WERI-Rb-1 (cell line): Measurements from ENCODE around the gene P2RY11.

Experiments used
- DNase-seq: peaks from one replicate; pipeline ENCODE4 v3.0.0-alpha.2; 2020
- H3K27ac ChIP-seq: fragments of 250-450 bp; sonication (Bioruptor Pico); 2 replicates; pipeline ENCODE4 v1.5.1; 2020; ENCODE audit warnings: mild to moderate bottlenecking, moderate library complexity
- H3K27me3 ChIP-seq: fragments of 250-450 bp; sonication (Bioruptor Pico); 2 replicates; pipeline ENCODE4 v1.5.1; 2021; ENCODE audit warnings: mild to moderate bottlenecking, low read depth, moderate library complexity; ENCODE audit not compliant: insufficient read depth, severe bottlenecking
- H3K36me3 ChIP-seq: fragments of 250-450 bp; sonication (Bioruptor Pico); 2 replicates; pipeline ENCODE4 v1.5.1; 2020; ENCODE audit warnings: mild to moderate bottlenecking, moderate library complexity
- H3K4me3 ChIP-seq: 2 replicates; pipeline ENCODE4 v1.5.1; 2011; ENCODE audit warnings: low read depth, mild to moderate bottlenecking, control low read depth, low read length
- H3K9me3 ChIP-seq: fragments of 250-450 bp; sonication (Bioruptor Pico); 2 replicates; pipeline ENCODE4 v1.5.1; 2021; ENCODE audit warnings: mild to moderate bottlenecking, moderate library complexity; ENCODE audit not compliant: severe bottlenecking
- TF ChIP-seq, protein P1 (sequence below): IDR thresholded peaks from 2 replicates; pipeline ENCODE4 v1.5.1; 2011; ENCODE audit warnings: low read depth, mild to moderate bottlenecking, control low read depth, inconsistent platforms, low read length

Gene P2RY11

DNA sequence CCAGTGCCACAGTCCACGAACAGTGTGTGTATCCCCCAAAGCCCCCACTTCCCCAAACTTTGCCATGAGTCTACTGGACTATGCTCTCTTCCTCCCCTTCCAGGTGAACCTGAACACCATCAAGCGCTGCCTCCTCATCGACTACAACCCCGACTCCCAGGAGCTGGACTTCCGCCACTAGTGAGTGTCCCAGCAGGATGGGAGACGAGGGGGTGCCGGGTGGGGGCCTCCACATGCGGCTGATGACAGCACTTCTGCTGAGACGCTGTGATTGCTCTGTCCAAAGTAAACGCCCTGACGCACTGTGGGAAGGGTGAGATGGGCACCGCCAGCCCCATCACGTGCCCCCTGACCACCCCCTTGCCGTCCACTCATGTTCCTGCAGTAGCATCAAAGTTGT lies 2.0 kb upstream of the P2RY11 start:
- Histone ChIP-seq H3K36me3 (peaks cover 52% of the 10 kb centered on the region), H3K27me3 (no peaks in the 10 kb centered on the region), H3K27ac (no peak overlapping the region), H3K9me3 (no peaks in the 10 kb centered on the region), H3K4me3 (no peak overlapping the region)
- DNase-seq: no peak
- TF ChIP-seq, protein P1, sequence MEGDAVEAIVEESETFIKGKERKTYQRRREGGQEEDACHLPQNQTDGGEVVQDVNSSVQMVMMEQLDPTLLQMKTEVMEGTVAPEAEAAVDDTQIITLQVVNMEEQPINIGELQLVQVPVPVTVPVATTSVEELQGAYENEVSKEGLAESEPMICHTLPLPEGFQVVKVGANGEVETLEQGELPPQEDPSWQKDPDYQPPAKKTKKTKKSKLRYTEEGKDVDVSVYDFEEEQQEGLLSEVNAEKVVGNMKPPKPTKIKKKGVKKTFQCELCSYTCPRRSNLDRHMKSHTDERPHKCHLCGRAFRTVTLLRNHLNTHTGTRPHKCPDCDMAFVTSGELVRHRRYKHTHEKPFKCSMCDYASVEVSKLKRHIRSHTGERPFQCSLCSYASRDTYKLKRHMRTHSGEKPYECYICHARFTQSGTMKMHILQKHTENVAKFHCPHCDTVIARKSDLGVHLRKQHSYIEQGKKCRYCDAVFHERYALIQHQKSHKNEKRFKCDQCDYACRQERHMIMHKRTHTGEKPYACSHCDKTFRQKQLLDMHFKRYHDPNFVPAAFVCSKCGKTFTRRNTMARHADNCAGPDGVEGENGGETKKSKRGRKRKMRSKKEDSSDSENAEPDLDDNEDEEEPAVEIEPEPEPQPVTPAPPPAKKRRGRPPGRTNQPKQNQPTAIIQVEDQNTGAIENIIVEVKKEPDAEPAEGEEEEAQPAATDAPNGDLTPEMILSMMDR: no peak

DNA sequence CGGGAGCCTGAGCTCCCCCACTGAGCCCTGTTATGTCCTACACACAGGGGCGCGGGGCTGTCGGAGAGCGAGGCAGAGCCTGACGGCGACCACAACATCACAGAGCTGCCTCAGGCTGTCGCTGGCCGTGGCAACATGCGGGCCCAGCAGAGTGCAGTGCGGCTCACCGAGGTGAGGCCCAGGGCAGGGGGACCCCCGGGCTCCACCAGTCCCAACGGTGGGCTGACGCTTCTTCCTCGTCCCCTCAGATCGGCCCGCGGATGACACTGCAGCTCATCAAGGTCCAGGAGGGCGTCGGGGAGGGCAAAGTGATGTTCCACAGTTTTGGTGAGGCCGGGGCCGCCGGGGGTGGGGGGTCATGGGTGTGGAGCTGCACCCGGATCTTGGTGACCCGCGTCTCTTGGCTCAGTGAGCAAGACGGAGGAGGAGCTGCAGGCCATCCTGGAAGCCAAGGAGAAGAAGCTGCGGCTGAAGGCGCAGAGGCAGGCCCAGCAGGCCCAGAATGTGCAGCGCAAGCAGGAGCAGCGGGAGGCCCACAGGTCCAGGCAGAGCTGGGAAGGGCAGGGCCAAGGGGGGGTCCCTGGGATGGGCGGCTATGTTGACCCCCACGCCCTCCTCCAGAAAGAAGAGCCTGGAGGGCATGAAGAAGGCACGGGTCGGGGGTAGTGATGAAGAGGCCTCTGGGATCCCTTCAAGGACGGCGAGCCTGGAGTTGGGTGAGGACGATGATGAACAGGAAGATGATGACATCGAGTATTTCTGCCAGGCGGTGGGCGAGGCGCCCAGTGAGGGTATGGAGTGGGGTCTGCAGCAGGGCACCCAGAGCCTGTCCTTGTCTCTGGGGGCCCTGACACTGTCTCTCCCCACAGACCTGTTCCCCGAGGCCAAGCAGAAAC lies 1.2 kb upstream of the P2RY11 start:
- H3K27me3 ChIP-seq: no peaks in the 10 kb centered on the region
- DNase-seq: no peak
- H3K36me3 ChIP-seq: peaks cover 58% of the 10 kb centered on the region
- TF ChIP-seq, protein P1: no peak
- no peak overlapping the region for H3K27ac ChIP-seq
- no peak overlapping the region for H3K4me3 ChIP-seq
- H3K9me3 ChIP-seq: no peaks in the 10 kb centered on the region

DNA sequence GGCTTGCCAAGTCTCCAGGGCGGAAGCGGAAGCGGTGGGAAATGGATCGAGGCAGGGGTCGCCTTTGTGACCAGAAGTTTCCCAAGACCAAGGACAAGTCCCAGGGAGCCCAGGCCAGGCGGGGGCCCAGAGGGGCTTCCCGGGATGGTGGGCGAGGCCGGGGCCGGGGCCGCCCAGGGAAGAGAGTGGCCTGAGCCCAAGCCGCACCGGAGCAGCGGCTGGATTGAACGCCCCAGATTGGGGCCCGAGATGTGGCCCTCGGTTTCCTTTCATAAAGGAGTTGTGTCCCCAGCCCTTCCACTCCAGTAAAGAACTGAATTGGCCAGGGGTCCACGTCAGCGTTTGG lies 548 bp upstream of the P2RY11 start:
- no peaks in the 10 kb centered on the region for H3K27me3 ChIP-seq
- peaks cover 64% of the 10 kb centered on the region for H3K36me3 ChIP-seq
- TF ChIP-seq, protein P1: no peak
- H3K4me3 ChIP-seq: no peak overlapping the region
- no peaks in the 10 kb centered on the region for H3K9me3 ChIP-seq
- DNase-seq: no peak
- no peak overlapping the region for H3K27ac ChIP-seq

DNA sequence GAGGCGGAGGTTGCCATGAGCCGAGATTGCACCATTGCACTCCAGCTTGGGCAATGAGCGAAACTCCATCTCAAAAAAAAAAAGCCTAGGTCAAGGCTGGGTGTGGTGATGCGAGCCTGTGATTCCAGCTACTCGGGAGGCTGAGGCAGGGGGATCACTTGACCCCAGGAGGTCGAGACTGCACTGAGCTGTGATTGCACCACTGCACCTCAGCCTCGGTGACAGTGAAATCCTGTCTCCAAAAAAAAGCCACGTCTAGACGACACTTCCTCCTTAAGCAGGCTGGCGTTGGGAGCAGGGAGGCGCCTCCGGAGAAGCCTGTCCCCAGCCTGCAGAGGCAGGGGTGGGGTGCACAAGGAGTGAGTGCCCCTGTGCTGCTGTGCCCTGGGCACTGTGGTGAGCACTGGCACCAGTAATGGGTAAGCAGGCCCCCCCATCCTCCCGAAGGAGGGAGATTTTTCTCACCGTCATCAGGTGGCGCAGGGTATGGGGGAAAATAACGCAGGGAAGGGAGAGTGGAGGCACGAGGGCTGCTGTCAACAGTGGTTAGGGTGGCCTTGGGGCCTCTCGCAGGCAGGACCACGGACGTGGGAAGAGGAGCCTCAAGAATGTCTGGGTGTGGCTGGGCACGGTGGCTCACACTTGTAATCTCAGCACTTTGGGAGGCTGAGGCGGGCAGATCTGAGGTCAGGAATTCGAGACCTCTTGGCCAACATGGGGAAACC lies 706 bp downstream of the P2RY11 start:
- H3K9me3 ChIP-seq: no peaks in the 10 kb centered on the region
- DNase-seq: no peak
- peaks cover 75% of the 10 kb centered on the region for H3K36me3 ChIP-seq
- TF ChIP-seq, protein P1: no peak
- H3K27ac ChIP-seq: peak overlapping the region; percentile 18; the same call in 1 of the 2 replicates
- H3K27me3 ChIP-seq: no peaks in the 10 kb centered on the region
- H3K4me3 ChIP-seq: no peak overlapping the region

DNA sequence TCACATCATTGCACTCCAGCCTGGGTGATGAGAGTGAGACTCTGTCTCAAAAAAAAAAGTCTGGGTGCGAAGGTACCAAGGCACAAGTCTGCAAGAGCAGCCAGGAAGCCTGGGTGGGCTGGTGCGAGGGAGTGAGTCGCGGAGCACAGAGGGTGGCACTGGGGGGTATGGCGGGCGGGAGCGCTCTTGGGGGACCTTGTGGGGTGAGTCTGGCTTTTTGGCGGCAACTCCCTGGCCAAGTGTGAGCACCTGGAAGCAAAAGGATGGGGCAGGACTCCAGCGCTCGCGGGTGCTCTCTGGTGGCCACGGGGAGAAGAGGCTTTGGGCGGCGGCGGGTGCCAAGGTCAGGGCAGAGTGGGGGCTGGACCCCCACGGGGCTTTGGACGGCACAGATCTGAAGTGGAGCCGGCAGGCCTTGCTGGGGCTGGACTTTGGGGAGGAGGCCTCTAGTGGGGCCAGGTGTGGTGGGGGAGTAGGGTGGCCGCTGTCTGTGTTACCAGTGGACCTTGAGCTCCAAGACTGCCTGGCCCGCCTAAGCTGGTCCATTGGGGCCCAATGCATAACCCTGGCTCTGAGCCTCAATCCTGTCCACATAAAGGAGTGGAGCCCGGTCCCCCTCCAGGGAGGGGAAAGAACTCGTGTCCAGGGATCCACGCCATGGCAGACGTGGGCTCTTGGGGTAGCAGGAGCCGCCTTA lies 1.6 kb downstream of the P2RY11 start:
- DNase-seq: peak; percentile 74
- Histone ChIP-seq H3K27ac (no peak overlapping the region; the same call in 1 of the 2 replicates), H3K9me3 (no peaks in the 10 kb centered on the region), H3K27me3 (no peaks in the 10 kb centered on the region), H3K4me3 (no peak overlapping the region), H3K36me3 (peaks cover 74% of the 10 kb centered on the region)
- TF ChIP-seq, protein P1: peak; percentile 82
